ENCODE data around the gene MORN1. TPM values are rescaled to one million over a fixed set of nuclear protein-coding genes. Genes with fewer than 3 reads are reported as not detected.

The MORN1 gene
- total RNA-seq, 1 donor = 9.5 TPM

DNA sequence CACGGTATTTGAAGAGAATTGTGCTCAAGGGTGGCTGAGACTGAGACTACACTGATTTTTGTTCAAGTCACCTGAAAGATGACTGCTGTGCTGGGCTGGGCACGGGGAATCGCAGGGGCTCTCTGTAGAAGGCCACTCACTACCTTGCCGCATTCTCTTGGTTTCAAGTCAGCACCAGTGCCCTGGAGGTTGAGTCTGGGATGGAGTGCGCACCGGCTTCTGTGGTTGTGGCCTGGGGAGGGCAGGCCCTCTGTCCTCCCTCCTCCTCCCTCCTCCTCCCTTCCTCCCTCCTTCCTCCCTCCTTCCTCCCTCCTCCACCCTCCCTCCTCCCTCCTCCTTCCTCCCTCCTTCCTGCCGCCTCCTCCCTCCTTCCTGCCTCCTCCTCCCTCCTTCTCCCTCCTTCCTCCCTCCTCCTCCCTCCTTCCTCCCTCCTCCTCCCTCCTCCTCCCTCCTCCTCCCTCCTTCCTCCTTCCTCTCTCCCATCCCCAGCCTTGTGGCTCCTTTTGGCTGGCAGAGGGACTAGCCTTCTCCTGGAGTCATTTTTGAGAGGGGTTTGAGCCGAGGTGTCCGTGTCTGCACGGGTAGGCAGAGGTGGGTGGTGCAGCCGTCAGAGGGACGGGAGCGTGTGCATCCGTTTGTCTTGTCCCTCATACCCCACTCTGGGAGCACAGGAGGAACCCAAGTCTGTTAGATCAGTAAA, 9.7 kb upstream of the MORN1 start:
- DNase-seq (ENCODE audit: low read depth) = no peak

DNA sequence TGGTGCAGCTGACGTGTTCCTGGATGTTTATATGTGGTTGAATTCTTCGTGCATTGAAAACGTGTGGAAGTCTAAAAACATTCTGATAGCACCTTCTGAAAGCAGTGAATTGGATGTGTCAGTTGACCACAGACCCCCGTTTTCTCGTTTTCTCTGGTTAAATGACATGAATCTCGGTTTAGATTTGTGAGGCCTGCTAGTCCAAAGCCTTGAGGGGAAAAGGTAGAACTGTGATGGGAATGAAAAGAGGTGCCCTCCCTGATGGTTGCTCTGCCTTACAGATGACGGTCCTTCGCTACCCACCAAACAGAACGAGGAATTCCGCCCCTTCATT, 9.2 kb upstream of the MORN1 start:
- TF ChIP-seq, protein P1, sequence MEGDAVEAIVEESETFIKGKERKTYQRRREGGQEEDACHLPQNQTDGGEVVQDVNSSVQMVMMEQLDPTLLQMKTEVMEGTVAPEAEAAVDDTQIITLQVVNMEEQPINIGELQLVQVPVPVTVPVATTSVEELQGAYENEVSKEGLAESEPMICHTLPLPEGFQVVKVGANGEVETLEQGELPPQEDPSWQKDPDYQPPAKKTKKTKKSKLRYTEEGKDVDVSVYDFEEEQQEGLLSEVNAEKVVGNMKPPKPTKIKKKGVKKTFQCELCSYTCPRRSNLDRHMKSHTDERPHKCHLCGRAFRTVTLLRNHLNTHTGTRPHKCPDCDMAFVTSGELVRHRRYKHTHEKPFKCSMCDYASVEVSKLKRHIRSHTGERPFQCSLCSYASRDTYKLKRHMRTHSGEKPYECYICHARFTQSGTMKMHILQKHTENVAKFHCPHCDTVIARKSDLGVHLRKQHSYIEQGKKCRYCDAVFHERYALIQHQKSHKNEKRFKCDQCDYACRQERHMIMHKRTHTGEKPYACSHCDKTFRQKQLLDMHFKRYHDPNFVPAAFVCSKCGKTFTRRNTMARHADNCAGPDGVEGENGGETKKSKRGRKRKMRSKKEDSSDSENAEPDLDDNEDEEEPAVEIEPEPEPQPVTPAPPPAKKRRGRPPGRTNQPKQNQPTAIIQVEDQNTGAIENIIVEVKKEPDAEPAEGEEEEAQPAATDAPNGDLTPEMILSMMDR (IDR thresholded peaks at IDR 0.05; ENCODE audit: insufficient read depth, low read depth, low read length) = no peak
- DNase-seq (ENCODE audit: low read depth) = no peak
- no peak overlapping the region for H3K4me3 ChIP-seq (ENCODE audit: low read depth, low read length)

More for the DNA sequence above, 9.7 kb upstream of the MORN1 start:
- TF ChIP-seq, protein P1 (IDR thresholded peaks at IDR 0.05; ENCODE audit: insufficient read depth, low read depth, low read length) = no peak
- no peak overlapping the region for H3K4me3 ChIP-seq (ENCODE audit: low read depth, low read length)

DNA sequence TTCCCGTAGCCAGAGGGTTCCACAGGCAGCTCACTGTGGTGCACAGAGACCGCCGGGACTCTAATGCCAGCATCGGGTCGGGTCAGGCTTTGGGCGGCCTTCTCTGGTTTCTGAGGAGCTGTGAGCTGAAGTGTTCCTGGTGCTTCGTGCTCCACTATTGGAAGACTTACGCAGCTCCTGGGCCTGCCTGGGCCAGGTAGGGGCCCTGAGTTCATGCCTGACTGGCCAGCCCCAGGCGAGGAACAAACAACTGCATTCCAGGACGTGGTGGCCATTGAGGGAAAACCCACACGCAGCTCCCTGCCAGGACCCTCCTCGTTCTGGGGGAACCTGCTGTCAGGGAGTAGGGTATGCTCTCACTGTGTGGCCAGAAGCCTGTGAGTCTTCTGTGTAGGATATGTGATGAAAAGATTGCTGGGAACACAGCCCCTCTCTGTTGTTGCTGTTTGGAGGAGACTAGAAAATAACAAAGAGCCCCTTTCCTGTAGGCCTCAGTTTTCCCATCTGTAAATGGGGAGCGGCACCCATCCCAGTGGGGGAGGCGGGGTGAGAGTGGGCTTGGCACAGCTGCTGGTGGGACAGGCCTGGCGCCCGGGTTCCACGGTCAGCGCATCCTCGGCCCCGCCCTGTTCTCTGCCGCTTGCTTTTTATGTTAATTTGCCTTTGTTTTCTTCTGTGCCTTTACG, 8.7 kb upstream of the MORN1 start:
- no peak for DNase-seq (ENCODE audit: low read depth)
- H3K4me3 ChIP-seq (ENCODE audit: low read depth, low read length) = no peak overlapping the region
- TF ChIP-seq, protein P1 (IDR thresholded peaks at IDR 0.05; ENCODE audit: insufficient read depth, low read depth, low read length) = no peak

DNA sequence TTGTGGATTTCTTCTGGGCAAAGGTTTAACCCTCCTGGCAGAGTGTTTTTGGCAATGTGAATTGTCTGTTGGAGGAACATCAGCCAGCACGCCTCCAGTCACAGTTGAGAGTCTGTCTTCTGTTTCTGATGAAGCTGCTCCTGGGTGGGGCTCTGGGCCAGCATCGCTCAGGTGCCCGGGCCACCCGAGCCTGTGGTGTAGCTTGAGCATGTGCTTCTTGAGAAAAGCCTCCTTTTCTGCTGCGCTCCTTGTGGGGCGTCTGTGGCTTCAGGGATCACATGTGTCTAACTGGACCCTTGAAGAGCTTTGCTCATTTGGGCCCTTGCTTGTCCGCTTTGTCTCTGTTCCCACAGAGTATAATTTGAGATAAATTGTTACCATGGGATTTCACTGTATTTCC, 7.5 kb upstream of the MORN1 start:
- no peak for DNase-seq (ENCODE audit: low read depth)
- H3K4me3 ChIP-seq (ENCODE audit: low read depth, low read length) = no peak overlapping the region
- TF ChIP-seq, protein P1 (IDR thresholded peaks at IDR 0.05; ENCODE audit: insufficient read depth, low read depth, low read length) = no peak

DNA sequence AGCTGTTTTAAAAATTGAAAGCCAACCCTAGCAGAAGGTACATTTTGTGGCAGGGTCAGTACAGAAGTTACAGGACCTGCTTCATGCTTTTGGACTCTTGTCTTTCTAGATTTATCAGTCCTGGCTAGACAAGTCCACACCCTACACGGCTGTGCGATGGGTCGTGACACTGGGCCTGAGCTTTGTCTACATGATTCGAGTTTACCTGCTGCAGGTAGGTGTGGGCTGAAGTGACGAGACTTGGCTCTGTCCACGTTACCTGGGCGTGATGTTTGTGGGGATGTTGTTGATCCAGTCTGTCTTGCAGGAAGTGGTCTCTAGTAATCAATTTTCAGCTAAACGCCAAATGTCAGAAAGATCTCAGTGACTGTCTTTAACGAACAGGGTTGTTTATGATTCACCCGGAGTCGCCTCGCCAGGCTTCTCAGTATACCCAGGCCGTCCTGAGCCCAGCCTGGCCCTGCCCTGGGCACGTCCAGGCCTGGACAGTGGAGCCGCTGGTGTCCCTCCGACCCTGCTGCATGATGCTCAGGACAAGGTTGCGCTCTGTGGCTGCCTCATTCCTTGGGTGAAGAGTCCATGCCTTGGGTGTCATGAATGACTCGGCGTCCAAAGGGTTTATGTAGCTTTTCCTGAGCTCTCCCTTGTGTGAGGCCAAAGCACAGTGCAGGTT, 5.8 kb upstream of the MORN1 start:
- H3K4me3 ChIP-seq (ENCODE audit: low read depth, low read length) = no peak overlapping the region
- DNase-seq (ENCODE audit: low read depth) = no peak
- TF ChIP-seq, protein P1 (IDR thresholded peaks at IDR 0.05; ENCODE audit: insufficient read depth, low read depth, low read length) = no peak

DNA sequence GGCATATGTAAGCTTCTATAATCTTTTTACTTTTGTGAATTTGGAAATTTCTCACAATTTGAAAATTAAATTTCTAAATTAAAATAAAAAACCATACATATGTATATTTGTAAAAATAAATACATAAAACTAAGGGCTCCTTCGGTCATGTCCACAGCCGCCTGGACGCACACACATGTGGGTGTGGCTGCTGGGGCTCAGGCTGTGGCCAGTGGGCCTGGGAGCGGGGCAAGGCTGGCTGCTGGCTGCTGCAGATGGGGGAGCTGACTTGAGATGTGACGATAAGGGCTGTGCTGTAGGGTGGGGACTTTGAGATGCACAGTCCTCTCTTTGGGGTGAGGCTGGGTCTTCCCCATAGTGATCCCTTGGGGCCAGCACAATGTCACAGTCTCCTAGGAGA, 5.1 kb upstream of the MORN1 start:
- TF ChIP-seq, protein P1 (IDR thresholded peaks at IDR 0.05; ENCODE audit: insufficient read depth, low read depth, low read length) = no peak
- H3K4me3 ChIP-seq (ENCODE audit: low read depth, low read length) = no peak overlapping the region
- no peak for DNase-seq (ENCODE audit: low read depth)
